ENCODE results near the gene USP2.

DNA sequence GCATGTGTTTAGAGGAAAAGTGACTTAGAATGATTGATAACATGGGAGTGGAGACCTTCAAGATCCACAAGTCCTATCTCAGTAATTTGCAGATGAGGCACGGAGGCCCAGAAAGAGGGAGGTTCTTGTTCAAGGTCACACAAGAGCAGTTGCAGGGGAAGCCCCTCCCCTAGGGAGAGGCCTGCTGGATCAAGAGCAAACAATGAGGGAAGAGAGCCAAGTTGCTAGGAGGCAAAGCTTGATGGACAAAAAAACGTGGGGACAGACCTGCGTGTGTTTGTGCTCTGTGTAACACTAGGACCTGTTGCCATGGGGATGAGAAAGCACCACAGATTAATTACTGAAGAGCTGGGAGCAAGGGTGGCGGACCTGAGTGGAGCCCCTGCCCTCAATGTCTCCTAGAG lies 28.6 kb downstream of the USP2 start:
- TF ChIP-seq, protein P1, sequence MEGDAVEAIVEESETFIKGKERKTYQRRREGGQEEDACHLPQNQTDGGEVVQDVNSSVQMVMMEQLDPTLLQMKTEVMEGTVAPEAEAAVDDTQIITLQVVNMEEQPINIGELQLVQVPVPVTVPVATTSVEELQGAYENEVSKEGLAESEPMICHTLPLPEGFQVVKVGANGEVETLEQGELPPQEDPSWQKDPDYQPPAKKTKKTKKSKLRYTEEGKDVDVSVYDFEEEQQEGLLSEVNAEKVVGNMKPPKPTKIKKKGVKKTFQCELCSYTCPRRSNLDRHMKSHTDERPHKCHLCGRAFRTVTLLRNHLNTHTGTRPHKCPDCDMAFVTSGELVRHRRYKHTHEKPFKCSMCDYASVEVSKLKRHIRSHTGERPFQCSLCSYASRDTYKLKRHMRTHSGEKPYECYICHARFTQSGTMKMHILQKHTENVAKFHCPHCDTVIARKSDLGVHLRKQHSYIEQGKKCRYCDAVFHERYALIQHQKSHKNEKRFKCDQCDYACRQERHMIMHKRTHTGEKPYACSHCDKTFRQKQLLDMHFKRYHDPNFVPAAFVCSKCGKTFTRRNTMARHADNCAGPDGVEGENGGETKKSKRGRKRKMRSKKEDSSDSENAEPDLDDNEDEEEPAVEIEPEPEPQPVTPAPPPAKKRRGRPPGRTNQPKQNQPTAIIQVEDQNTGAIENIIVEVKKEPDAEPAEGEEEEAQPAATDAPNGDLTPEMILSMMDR (IDR thresholded peaks at IDR 0.05; ENCODE audit: insufficient read depth, low read depth, low read length) = no peak
- no peak for TF ChIP-seq EZH2 (IDR thresholded peaks at IDR 0.05; ENCODE audit: insufficient read depth, low read length)
